Measurements from ENCODE around the gene GJA4.

GJA4 gene

GRCh38 chr1:34842073-34842472 lies 49.3 kb downstream of the GJA4 start:
- DNase-seq, result no peak

DNA sequence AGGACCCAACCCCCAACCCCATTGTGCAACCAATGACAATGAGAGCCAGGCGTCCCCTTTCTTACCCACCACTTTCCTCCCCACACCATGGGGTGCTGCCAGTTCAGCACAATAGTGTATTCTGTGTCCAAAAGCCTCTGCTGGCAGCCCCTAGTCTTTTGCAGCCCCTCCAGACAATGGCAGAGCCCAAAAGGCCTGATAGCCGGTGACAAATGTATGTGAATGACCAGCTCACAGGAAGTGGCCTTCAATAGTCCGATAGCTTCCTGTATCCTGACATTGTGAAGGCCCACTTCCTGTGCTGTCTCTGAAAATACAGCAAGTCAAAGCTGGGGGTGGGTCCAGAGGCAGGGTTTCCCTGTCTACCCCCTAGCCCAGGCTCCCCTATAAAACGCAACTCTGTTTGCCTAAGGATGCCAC lies 50.2 kb downstream of the GJA4 start:
- DNase-seq, result no peak

DNA sequence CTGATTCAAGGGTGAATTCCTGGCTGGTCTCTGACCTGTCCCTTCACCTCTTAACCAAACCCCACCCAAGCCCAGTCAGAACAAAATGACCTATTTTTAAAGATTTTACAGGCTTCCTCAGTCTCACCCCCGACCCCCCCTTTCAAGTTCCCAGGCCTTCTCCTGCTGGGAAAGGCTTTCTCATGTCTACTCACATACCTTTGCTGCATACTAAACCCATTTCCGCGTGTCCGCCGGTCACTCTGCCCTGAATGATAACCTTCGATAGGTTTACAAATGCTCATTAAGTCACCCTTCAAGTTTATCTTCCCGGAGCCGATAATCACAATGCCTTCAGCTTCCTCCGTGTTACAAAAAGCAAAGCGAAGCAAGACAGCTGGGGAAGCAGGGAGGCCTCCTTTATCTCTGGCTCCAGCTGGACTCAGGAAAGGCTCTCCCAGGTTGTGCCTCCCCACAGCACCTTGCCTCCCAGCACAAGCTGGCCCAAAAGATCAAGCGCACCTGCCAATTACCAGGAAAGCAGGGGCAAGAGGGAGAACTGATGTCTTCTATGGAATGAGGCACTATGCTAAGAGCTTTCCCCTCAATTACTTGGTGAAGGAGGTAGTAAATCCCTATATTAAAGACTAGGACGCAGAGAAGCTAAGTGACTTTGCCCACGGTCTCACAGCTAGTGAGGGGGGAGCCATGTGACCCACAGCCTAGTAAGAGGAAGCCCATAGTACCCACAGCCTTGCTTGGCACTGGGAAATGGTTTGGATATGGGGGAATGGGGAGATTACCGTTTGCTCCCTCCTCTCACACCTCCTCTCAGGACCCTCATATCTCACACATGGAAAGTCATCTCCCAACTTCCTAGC lies 50.8 kb downstream of the GJA4 start:
- DNase-seq, result no peak

DNA sequence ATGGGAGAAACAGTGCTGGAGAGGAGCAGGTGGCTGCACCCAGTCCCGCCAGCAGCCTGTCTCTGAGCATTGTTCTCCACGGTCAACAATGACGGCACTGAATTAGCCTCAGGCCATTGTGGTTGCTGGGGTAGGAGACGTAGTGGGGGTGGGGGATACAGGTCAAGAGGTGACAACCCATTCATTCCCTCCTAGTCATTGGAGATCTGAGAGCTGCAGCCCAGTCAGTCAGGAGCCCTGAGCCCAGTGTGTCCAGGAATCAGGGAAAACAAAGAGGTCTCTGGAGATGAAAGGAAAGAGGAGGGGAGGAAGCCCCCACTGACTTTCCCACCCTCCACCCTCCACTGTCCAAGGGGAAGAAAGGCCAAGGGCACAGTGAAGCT lies 51.4 kb downstream of the GJA4 start:
- DNase-seq, result no peak
